Keratinocyte (primary cell): ENCODE results near the gene LDAH. TPM values are rescaled to one million over a fixed set of nuclear protein-coding genes. Genes with fewer than 3 reads are reported as not detected.

Experiments used
- DNase-seq: peaks from one replicate; pipeline ENCODE4 v3.0.0-alpha.2; 2011; ENCODE audit warnings: low read depth, missing footprints, low spot score
- FAIRE-seq: peaks from 2 replicates; lab custom pipeline; 2011; peaks lifted over from hg19 to GRCh38; lab: Jason Lieb, UNC
- H2AFZ ChIP-seq: 2 replicates; pipeline ENCODE4 v1.6.0; 2012; ENCODE audit warnings: low read length, control low read depth, inconsistent platforms; ENCODE audit not compliant: control insufficient read depth
- H3K27ac ChIP-seq: 2 replicates; pipeline ENCODE4 v1.5.1; 2011; ENCODE audit warnings: low read length; ENCODE audit not compliant: control insufficient read depth, insufficient read depth
- H3K27me3 ChIP-seq: 3 replicates; pipeline ENCODE4 v1.6.0; 2011; ENCODE audit warnings: low read length; ENCODE audit not compliant: control insufficient read depth, insufficient read depth; ENCODE audit errors: extremely low read depth
- H3K36me3 ChIP-seq, 2 experiments: 2 replicates in 1 of 2; 3 replicates in 1 of 2; pipeline ENCODE4 v1.5.1; 2011; ENCODE audit warnings: low read length in 2 of 2, mild to moderate bottlenecking in 1 of 2; ENCODE audit not compliant: control insufficient read depth in 2 of 2, insufficient read depth in 2 of 2; ENCODE audit errors: extremely low read depth in 1 of 2
- H3K4me1 ChIP-seq: 3 replicates; pipeline ENCODE4 v1.5.1; 2011; ENCODE audit warnings: low read length; ENCODE audit not compliant: control insufficient read depth, insufficient read depth; ENCODE audit errors: extremely low read depth
- H3K4me2 ChIP-seq: 3 replicates; pipeline ENCODE4 v1.6.0; 2011; ENCODE audit warnings: low read depth, low read length; ENCODE audit not compliant: control insufficient read depth, insufficient read depth; ENCODE audit errors: extremely low read depth
- H3K4me3 ChIP-seq, 3 experiments: fragments of 200-600 bp in 1 of 3; sonication (generic) in 1 of 3; 2 replicates in 2 of 3; 3 replicates in 1 of 3; pipeline ENCODE4 v1.5.1; 2011 to 2016; ENCODE audit warnings: low read length in 3 of 3, mild to moderate bottlenecking in 3 of 3, control low read depth in 2 of 3, inconsistent platforms in 1 of 3, low read depth in 1 of 3, mixed read lengths in 1 of 3, mixed run types in 1 of 3, moderate library complexity in 1 of 3; ENCODE audit not compliant: control insufficient read depth in 2 of 3, insufficient read depth in 2 of 3; ENCODE audit errors: extremely low read depth in 1 of 3
- H3K79me2 ChIP-seq: 2 replicates; pipeline ENCODE4 v1.6.0; 2012; ENCODE audit warnings: low read length; ENCODE audit not compliant: control insufficient read depth, insufficient read depth
- H3K9ac ChIP-seq: 3 replicates; pipeline ENCODE4 v1.6.0; 2011; ENCODE audit warnings: low read length; ENCODE audit not compliant: control insufficient read depth, insufficient read depth; ENCODE audit errors: extremely low read depth
- H3K9me1 ChIP-seq: 3 replicates; pipeline ENCODE4 v1.6.0; 2011; ENCODE audit warnings: low read length; ENCODE audit not compliant: control insufficient read depth, insufficient read depth; ENCODE audit errors: extremely low read depth
- H3K9me3 ChIP-seq: 2 replicates; pipeline ENCODE4 v1.5.1; 2012; ENCODE audit warnings: low read depth, low read length; ENCODE audit not compliant: control insufficient read depth
- H4K20me1 ChIP-seq: 3 replicates; pipeline ENCODE4 v1.6.0; 2011; ENCODE audit warnings: low read length; ENCODE audit not compliant: control insufficient read depth, insufficient read depth; ENCODE audit errors: extremely low read depth
- CTCF ChIP-seq, 3 experiments: IDR thresholded peaks in 1 of 3; conservative IDR thresholded peaks in 1 of 3; optimal IDR thresholded peaks in 1 of 3; 2 replicates in 2 of 3; 3 replicates in 1 of 3; pipeline versions ENCODE3 to v1.5.1; 2011; ENCODE audit warnings: low read length in 3 of 3, mild to moderate bottlenecking in 3 of 3, moderate library complexity in 2 of 3, control low read depth in 1 of 3, inconsistent platforms in 1 of 3; ENCODE audit not compliant: insufficient read depth in 2 of 3; ENCODE audit errors: extremely low read depth in 1 of 3
- EZH2 ChIP-seq: IDR thresholded peaks from one replicate; pipeline ENCODE4 v1.6.1; 2012; ENCODE audit warnings: inconsistent platforms, mild to moderate bottlenecking, low read length, moderate library complexity
- dilution Hi-C: fragments of 300-500 bp; cut with MboI; formaldehyde crosslinking; loops from one replicate; pipeline ENCODE4 v1.7.0; 2020; ENCODE audit warnings: low sequenced_read_pairs; ENCODE audit not compliant: extremely low pct_ligation_motif_present
- polyA plus RNA-seq, 5 experiments: library from polyadenylated mRNA; depleted of rRNA in 3 of 5; stranded (reverse) in 3 of 5; stranded (forward) in 1 of 5; unstranded in 1 of 5; fragments of >200 nt; gene quantifications; 1 replicate in 1 of 5; 2 replicates in 3 of 5; 3 replicates in 1 of 5; pipeline versions ENCODE4 v1.2.1 to v1.2.3, GENCODE V29; 2011 to 2012; ENCODE audit warnings: missing spikeins in 2 of 5, low read depth in 1 of 5, low replicate concordance in 1 of 5

Gene LDAH
- polyA plus RNA-seq, 1 donor (not counting 4 experiments of a cell fraction or from before 2014, with no cell fraction given): 22.7 TPM

- TF ChIP-seq EZH2 (no peak), CTCF (optimal IDR thresholded peaks at IDR 0.05 in 1 of 3, IDR thresholded peaks at IDR 0.05 in 1 of 3, conservative IDR thresholded peaks at IDR 0.05 in 1 of 3; ENCODE audit: extremely low read depth in 1 of 3, insufficient read depth in 2 of 3, low read length in 3 of 3) (no peak)
- Histone ChIP-seq H3K36me3 (peaks cover under 1 to 3% of the 10 kb centered on the region in 2 experiments), H3K4me3 (no peak overlapping the region), H3K27ac (no peak overlapping the region), H3K27me3 (no peaks in the 10 kb centered on the region), H2AFZ (no peak overlapping the region), H3K4me2 (no peak overlapping the region), H3K79me2 (no peaks in the 10 kb centered on the region), H4K20me1 (no peaks in the 10 kb centered on the region), H3K9me3 (no peaks in the 10 kb centered on the region), H3K9ac (no peak overlapping the region), H3K9me1 (no peaks in the 10 kb centered on the region), H3K4me1 (no peaks in the 10 kb centered on the region)
- FAIRE-seq (no peak), DNase-seq (no peak)
- dilution Hi-C loops: no loop called here
Measured at GRCh38 chr2:20693317-20693716, 129.6 kb downstream of the LDAH start.

- Histone ChIP-seq H3K9me3 (no peaks in the 10 kb centered on the region), H3K79me2 (no peaks in the 10 kb centered on the region), H3K36me3 (peaks cover 3% of the 10 kb centered on the region in 2 experiments), H3K4me2 (no peak overlapping the region), H3K9ac (no peak overlapping the region), H3K4me1 (no peaks in the 10 kb centered on the region), H3K4me3 (no peak overlapping the region), H2AFZ (no peak overlapping the region), H3K27ac (no peak overlapping the region), H4K20me1 (no peaks in the 10 kb centered on the region), H3K27me3 (no peaks in the 10 kb centered on the region), H3K9me1 (no peaks in the 10 kb centered on the region)
- TF ChIP-seq CTCF (optimal IDR thresholded peaks at IDR 0.05 in 1 of 3, IDR thresholded peaks at IDR 0.05 in 1 of 3, conservative IDR thresholded peaks at IDR 0.05 in 1 of 3; ENCODE audit: extremely low read depth in 1 of 3, insufficient read depth in 2 of 3, low read length in 3 of 3) (no peak), EZH2 (no peak)
- FAIRE-seq: no peak
- dilution Hi-C loops: no loop called here
- no peak for DNase-seq
Measured at GRCh38 chr2:20692081-20692480, 130.8 kb downstream of the LDAH start.
